Stimulated activated naive CD8-positive, alpha-beta T cell treated with anti-CD3 and anti-CD28 coated beads, Interleukin-15, Interleukin-2, amounts not matched to agents 100 U/mL and 50 U/mL, for 24 hours (primary cell): ENCODE results near the gene IP6K3.

Experiments used
- ATAC-seq: fragments of 150-1000 bp; cut with Tn5 transposase; one replicate; pipeline ENCODE4 v1.10.0; 2021
- DNase-seq: peaks from one replicate; pipeline ENCODE4 v3.0.0; 2021

The IP6K3 gene

DNA sequence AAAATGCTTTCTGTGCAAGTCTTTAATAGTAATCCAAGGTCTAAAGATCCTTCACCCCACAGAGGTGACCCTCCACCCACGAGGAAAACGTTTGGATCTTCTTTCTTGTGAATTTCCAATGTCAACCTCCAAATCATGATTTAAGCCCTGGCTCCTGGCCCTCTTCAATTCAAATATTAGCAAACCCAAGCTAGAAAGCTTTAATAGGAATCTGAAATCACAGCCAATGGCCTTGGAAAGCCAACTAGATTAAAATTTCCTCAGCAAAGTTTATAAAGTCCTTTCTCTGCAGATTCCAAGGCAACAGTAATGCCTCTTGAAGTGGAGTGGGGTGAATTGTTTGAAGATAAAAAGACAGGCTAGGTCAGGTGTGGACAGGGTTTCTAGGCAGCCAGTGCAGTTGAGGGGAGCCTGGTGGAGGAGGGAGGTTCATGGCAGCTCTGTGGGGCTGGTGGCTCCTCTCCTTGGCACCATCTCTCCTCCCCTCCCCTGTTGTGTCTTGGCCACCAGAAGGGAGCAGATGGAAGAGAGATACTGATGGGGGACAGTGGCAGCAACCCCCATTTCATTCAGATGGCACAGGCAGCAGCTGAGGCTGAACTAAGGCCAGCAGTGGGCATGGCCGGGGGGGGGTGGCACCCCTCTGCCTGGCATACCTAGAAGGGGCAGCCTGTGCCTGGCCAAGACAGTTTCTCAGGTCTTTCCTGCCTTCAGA lies 23.2 kb downstream of the IP6K3 start:
- DNase-seq (no peak), ATAC-seq (no peak)

DNA sequence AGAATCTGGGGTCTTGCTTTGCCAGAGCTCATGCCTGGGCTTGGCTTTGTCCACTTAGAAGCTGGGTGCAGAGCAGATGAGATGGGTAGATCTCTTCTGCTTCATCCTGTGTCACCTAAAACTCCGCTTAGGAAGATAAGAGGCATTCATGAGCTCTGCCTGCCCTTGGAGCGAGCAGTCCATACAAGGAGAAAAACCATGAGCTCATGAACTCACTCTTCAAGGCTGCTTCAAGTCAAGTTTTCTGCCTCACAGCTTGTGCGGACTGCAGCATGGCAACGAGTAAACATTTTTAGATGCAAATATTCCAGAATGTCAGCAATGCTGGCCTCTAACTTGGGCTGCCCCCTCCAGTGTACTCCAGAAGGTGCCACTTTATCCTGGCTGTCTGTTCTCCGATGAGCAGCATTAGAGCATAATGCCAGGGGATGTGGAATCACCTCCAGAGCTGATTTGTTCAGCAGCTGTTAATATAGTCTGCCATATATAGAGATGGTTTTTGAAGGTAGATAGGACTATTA lies 24.5 kb downstream of the IP6K3 start:
- ATAC-seq (no peak), DNase-seq (no peak)

DNA sequence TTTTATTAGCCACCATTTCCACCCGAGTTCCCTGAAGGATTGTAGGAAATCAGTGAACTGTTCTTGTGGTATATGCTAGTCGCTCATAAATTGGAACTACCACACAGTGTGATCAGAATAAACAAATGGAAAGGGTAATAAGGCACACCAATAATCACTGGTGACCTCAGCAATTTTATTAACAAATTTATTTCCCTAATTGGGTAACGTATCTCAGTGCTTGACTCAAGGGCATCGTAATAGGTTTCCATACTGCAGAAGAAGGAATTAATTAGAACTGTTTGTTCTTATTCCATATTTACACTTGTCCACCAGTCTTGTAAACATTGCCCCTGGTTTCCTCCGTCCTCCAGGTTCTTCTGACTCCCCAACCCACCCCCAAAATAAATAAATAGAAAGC lies 25.2 kb downstream of the IP6K3 start:
- DNase-seq: no peak

DNA sequence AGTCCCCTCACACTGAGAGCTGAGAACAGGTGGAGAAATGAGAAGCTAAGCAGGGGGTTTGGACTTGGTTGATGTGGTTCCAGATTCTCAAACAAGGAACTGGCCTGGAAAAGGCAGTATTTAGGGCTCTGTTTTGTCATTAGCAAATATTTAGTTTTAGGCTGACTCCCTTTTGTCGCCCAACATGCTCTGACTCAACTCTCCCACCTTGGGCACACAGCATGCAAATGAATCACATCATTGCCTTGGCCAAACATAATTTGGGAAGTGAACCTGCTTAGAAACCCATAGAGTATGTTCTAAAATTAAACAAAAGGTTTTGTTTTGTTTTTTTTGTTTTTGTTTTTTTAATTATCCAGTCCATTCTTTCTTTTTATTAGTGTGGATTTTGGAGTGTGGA lies 25.7 kb downstream of the IP6K3 start:
- no peak for ATAC-seq
- no peak for DNase-seq

More for the DNA sequence above, 25.2 kb downstream of the IP6K3 start:
- ATAC-seq: no peak

DNA sequence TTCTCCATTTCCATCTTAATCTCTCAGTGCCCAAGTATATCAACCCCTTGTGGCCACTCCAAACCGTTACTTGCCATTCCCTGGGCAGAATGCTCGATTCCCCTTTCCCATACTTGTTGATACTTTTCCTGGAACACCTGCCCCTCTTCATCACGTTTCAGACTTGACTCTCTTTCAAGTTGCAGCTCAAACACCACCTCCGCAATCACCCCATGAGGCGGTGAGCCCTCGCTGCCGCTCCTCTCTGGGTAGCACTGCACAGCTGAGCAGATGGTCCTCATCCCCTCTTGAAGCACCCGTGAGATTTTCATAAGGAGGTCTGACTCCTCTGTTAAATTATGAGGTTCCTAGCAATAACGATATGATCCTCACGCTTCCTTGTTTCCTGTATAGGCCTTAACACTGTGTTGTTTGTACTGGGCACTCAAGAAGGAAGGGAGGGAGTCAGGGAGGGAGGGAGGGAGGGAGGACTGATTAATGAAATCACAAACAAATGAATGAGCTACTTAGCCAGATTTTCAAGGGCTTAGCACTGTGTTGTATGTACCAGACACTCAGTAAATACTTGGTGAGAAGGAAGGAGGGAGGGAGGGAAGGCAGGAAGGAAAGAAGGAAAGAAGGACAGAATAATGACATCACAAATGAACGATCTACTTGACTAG lies 27.2 kb downstream of the IP6K3 start:
- ATAC-seq (no peak), DNase-seq (no peak)

DNA sequence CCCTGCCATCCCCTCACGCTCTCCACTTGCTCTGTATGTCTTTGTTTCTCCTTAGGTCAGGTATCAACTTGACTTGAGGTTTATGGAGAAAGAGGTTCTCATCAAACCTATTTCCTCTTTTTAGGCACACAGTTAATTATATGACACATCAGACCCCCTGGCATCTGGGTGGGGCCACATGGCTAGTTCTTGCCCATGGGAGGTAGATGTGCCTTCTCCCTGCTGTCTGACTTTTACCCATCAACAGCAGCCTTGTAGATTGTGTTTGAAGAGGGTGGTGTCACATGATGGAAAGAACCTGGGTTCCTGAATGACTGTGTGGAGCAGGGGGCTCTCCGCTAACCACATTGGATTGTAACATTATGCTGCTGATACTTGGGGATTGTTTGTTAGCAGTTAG lies 28.0 kb downstream of the IP6K3 start:
- ATAC-seq (no peak), DNase-seq (no peak)

DNA sequence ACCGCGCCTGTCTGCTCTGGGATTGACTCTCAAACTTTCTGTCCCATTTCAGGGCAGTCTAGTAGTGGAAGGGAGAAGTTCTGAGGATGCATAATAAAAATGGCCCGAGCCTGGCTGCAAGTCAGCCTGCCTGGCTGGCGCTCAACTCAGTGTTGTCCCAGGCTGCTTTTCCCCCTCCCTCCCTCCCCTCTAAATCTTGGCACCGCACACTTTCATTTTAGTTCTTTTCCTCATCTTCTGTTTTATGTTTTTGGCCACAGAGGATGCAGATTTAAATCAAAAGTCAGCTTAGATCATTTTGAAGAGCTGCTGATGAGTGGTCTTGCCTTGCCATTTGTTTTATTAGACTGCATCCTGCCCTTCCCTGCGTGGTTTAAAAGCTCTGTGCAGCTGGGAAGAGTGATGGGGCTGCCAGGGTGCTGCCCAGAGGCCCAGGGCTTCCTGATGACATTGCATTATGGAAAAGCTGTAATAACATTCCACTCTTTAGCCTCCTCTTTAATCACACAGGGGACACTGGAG lies 28.7 kb downstream of the IP6K3 start:
- ATAC-seq: no peak
- DNase-seq: no peak

DNA sequence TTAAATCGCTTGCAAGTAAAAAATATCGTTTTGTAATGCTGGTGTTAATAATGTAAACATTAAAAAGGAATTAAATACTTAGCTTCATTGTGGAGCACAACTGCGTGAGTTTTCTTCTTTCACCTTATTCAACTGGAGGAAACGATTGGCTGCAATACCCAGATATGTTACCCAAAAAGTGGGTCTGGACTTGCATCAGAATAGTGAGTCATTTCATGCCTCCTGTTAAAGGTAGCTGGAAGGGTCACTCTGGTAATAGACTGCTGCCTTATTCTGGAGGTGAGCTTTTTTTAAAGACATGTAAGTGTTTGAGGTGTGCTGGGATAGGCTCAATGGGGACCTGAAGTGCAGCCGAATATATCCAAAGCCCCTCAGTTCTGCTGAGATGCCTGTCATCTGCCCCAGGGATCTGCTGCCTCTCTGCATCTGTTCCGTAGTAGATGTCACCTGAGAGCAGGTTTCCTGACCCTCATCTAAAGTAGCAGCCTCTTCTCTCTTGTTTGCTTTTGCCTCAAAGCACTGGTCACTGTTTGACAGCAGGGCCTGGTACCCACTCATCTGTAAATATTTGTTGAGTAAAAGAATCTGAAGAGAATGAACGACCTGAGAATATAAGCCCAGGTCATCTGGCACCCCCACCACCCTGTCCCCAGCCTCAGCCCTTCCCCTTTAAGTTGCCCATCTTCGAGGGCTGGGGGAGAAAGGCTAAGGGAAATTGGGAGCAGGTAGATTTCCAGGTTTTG lies 29.6 kb downstream of the IP6K3 start:
- no peak for ATAC-seq
- DNase-seq: no peak

GRCh38 chr6:33716379-33716778 lies 30.3 kb downstream of the IP6K3 start:
- DNase-seq (no peak), ATAC-seq (no peak)

- no peak for DNase-seq
- no peak for ATAC-seq
Measured at GRCh38 chr6:33714385-33715040, 32.2 kb downstream of the IP6K3 start.

GRCh38 chr6:33713786-33714185 lies 32.9 kb downstream of the IP6K3 start:
- no peak for ATAC-seq
- no peak for DNase-seq

DNA sequence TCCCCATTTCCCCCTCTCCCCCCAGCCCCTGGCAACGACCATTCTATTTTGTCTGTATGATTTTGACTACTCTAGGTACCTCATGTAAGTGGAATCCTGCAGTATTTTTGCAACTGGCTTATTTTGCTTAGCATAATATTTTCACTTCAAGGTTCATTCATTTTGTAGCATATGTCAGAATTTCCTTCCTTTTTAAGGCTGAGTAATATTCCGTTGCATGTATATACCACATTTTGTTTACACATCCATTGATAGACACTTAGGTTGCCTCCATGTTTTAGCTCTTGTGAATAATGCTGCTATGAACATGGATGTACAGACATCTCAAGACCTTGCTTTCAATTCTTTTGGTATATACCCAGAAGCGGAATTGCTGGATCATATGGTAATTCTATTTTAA lies 33.8 kb downstream of the IP6K3 start:
- ATAC-seq: no peak
- no peak for DNase-seq

- DNase-seq: peak; percentile 98
Measured at GRCh38 chr6:33711140-33712129, 35.3 kb downstream of the IP6K3 start, which contains the start of gene UQCC2. TSS of gene UQCC2 (minus strand) at chr6:33711700. CDS start at chr6:33711686, 14 bp downstream.

DNA sequence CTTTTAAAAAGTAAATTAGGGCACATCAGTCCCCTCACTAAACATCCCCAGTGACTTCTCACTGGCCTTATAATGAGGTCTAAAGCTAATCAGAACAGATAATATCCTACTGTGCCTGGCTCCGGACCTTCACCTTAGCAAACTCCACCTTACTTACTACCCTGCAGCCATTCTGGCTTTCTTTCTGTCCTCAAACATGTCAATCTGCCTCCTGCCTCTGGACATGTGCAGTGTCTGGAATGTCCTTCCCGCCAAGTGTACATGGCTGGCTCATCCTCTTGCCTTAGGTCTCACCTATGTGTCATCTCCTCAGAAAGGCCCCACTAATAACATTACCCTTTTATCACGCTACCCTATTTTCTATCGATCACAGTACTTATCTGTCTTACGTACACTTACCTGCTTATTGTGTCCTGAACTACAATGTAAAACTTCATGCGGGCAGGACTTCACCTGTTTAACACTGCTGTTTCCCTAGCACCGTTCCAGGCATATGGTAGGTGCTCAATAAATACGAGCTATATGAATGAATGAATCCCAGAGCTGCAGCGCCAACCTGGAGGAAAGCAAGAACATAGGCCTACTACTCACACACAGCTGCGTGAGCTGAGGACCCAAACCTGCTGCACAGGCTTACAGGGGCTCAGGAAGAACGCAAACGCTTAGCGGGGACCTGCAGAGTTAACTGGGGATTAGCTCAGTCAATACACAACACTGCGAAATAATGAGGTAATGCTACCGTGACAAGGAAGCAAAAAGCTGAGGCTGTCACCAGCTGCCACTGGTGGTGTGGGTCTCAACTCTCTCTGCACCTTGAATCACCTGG lies 36.2 kb downstream of the IP6K3 start:
- ATAC-seq: no peak
- DNase-seq: no peak

More at GRCh38 chr6:33711140-33712129, 35.3 kb downstream of the IP6K3 start, which contains the start of gene UQCC2:
- ATAC-seq: peak; percentile 93

DNA sequence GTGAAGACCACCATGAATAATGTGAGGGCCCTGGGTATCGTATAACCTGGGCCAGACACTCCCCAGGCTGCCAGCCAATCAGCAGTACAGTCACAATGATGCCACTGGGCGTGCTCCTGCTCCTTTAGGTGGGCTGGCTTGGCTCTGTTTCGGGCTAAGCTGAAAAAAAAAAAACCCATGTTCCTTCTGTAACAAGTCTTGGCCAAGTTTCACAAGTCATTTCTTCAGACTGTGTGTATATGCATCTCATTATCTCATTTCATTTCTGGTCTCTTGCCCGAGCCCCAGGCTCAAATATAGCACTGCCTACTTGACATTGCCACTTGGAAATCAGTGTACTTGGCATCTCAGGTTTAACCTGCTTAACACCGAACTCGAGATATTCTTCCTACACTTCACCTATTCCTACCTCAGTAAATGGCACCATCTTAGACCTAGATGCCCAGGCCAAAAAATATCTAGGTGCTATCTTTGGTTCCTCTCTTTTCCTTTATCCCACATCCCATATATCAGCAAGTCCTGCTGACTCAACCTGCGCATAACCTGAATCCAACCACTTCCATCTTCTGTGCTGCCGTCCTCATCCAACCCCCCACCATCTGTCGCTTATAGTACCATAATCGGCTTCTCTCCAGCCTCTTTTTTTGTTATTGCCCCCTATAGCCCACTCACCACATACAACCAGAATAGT lies 37.0 kb downstream of the IP6K3 start:
- ATAC-seq (no peak), DNase-seq (no peak)

- no peak for ATAC-seq
- no peak for DNase-seq
Measured at GRCh38 chr6:33708516-33709204, 38.0 kb downstream of the IP6K3 start.

DNA sequence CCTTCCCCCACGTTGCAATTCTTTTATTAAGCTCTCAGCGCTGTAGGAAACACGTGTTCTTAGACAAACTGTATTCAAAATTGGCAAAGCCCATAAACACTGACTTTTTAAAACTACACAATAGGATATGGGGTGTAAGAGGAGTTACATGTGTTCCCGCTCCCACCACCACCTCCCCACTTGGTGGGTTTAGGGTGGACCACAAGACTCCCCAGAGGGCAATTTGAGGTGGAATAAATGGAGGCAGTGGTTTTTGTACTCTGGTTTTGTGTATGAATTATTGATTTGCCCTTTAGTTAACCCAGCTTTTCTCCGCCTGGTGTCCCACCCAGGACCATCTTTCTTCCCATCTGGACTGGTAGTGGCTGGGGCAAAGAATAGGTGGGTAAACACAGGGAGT lies 38.9 kb downstream of the IP6K3 start:
- no peak for ATAC-seq
- no peak for DNase-seq

GRCh38 chr6:33705955-33706725 lies 40.6 kb downstream of the IP6K3 start:
- DNase-seq: no peak
- ATAC-seq: no peak
